ENCODE measurements around the gene ANKRD11. TPM values are rescaled to one million over a fixed set of nuclear protein-coding genes. Genes with fewer than 3 reads are reported as not detected.

The ANKRD11 gene
- total RNA-seq, 4 donors from 2014 or later = 75.6 to 183 (median 108) TPM

- TF ChIP-seq POLR2A (IDR thresholded peaks at IDR 0.05) = no peak
- no peak for TF ChIP-seq CTCF (IDR thresholded peaks at IDR 0.05)
- DNase-seq (ENCODE audit: low spot score in 2 of 2) = no peak
- H3K4me3 ChIP-seq (ENCODE audit: low read depth, poor library complexity, severe bottlenecking) = no peak overlapping the region
- intact Hi-C loops (cut with DNase I; ENCODE audit: low total_unique reads) = no loop called here
- WGBS, 2 donors = 28 to 35% methylated on average over 6 of the region's 6 CpGs
Observed at GRCh38 chr16:89410322-89410721, 80.0 kb downstream of the ANKRD11 start.

- no peak for DNase-seq (ENCODE audit: low spot score in 2 of 2)
- H3K4me3 ChIP-seq (ENCODE audit: low read depth, poor library complexity, severe bottlenecking) = no peak overlapping the region
- 46 to 51% methylated on average over 13 of the region's 13 CpGs for WGBS, 2 donors
- intact Hi-C loops (cut with DNase I; ENCODE audit: low total_unique reads) = no loop called here
- TF ChIP-seq POLR2A (IDR thresholded peaks at IDR 0.05) (no peak), CTCF (IDR thresholded peaks at IDR 0.05) (no peak)
Observed at GRCh38 chr16:89409161-89409711, 81.1 kb downstream of the ANKRD11 start.

GRCh38 chr16:89408315-89408714, 82.0 kb downstream of the ANKRD11 start:
- intact Hi-C loops (cut with DNase I; ENCODE audit: low total_unique reads) = no loop called here
- no peak for TF ChIP-seq CTCF (IDR thresholded peaks at IDR 0.05)
- TF ChIP-seq POLR2A (IDR thresholded peaks at IDR 0.05) = no peak
- DNase-seq (ENCODE audit: low spot score in 2 of 2) = no peak
- 37 to 68% methylated on average over 8 to 12 of the region's 12 CpGs for WGBS, 2 donors
- no peak overlapping the region for H3K4me3 ChIP-seq (ENCODE audit: low read depth, poor library complexity, severe bottlenecking)

GRCh38 chr16:89407925-89408300, 82.4 kb downstream of the ANKRD11 start:
- 48 to 64% methylated on average over 5 of the region's 5 CpGs for WGBS, 2 donors
- H3K4me3 ChIP-seq (ENCODE audit: low read depth, poor library complexity, severe bottlenecking) = no peak overlapping the region
- TF ChIP-seq POLR2A (IDR thresholded peaks at IDR 0.05) (no peak), CTCF (IDR thresholded peaks at IDR 0.05) (no peak)
- DNase-seq (ENCODE audit: low spot score in 2 of 2) = no peak
- intact Hi-C loops (cut with DNase I; ENCODE audit: low total_unique reads) = no loop called here

GRCh38 chr16:89407282-89407924, 83.0 kb downstream of the ANKRD11 start:
- H3K4me3 ChIP-seq (ENCODE audit: low read depth, poor library complexity, severe bottlenecking) = no peak overlapping the region
- WGBS, 2 donors = 57 to 62% methylated on average over 15 to 17 of the region's 17 CpGs
- TF ChIP-seq POLR2A (IDR thresholded peaks at IDR 0.05) = no peak
- no peak for TF ChIP-seq CTCF (IDR thresholded peaks at IDR 0.05)
- DNase-seq (ENCODE audit: low spot score in 2 of 2) = no peak
- intact Hi-C loops (cut with DNase I; ENCODE audit: low total_unique reads) = no loop called here
